ENCODE results near the gene TMEM191C.
A peak's percentile ranks its signal among the peaks of the same experiment; 100 is the strongest.
"Not testable (repeated sequence)": the region's sequence is repeated elsewhere in the genome, so short reads cannot be mapped to it uniquely, and the experiment has no call there.

The TMEM191C gene

GRCh38 chr22:21467337-21468193, at the start of gene TMEM191C:
Gene TMEM191C (plus strand): TSS chr22:21467387. CDS start chr22:21467460, 73 bp downstream.
- CTCF ChIA-PET; POLR2A ChIA-PET; DNase-seq (ENCODE audit: low read depth, low spot score): not testable (repeated sequence)
- H3K4me3 ChIP-seq (ENCODE audit: low read depth, low read length) = peak within 1 kb of the TSS; percentile 57

- DNase-seq (ENCODE audit: low read depth, low spot score); POLR2A ChIA-PET; CTCF ChIA-PET: not testable (repeated sequence)
- peak overlapping the region; percentile 54 for H3K4me3 ChIP-seq (ENCODE audit: low read depth, low read length)
Measured at GRCh38 chr22:21417853-21418252, 49.3 kb upstream of the TMEM191C start.

GRCh38 chr22:21418974-21419638, 48.1 kb upstream of the TMEM191C start:
- H3K4me3 ChIP-seq (ENCODE audit: low read depth, low read length); CTCF ChIA-PET; DNase-seq (ENCODE audit: low read depth, low spot score); POLR2A ChIA-PET: not testable (repeated sequence)

- CTCF ChIA-PET; H3K4me3 ChIP-seq (ENCODE audit: low read depth, low read length): not testable (repeated sequence)
Measured at GRCh38 chr22:21420180-21420763, 46.9 kb upstream of the TMEM191C start.

GRCh38 chr22:21424084-21424709, 43.0 kb upstream of the TMEM191C start:
- CTCF ChIA-PET; H3K4me3 ChIP-seq (ENCODE audit: low read depth, low read length); POLR2A ChIA-PET; DNase-seq (ENCODE audit: low read depth, low spot score): not testable (repeated sequence)

More at GRCh38 chr22:21420180-21420763, 46.9 kb upstream of the TMEM191C start:
- DNase-seq (ENCODE audit: low read depth, low spot score); POLR2A ChIA-PET: not testable (repeated sequence)

GRCh38 chr22:21434378-21435233, 32.6 kb upstream of the TMEM191C start:
- DNase-seq (ENCODE audit: low read depth, low spot score); POLR2A ChIA-PET; CTCF ChIA-PET: not testable (repeated sequence)

GRCh38 chr22:21435998-21436810, 31.0 kb upstream of the TMEM191C start:
- POLR2A ChIA-PET; DNase-seq (ENCODE audit: low read depth, low spot score); CTCF ChIA-PET; H3K4me3 ChIP-seq (ENCODE audit: low read depth, low read length): not testable (repeated sequence)

More at GRCh38 chr22:21434378-21435233, 32.6 kb upstream of the TMEM191C start:
- not testable (repeated sequence) for H3K4me3 ChIP-seq (ENCODE audit: low read depth, low read length)

GRCh38 chr22:21438013-21438412, 29.2 kb upstream of the TMEM191C start:
- POLR2A ChIA-PET; CTCF ChIA-PET; DNase-seq (ENCODE audit: low read depth, low spot score); H3K4me3 ChIP-seq (ENCODE audit: low read depth, low read length): not testable (repeated sequence)

GRCh38 chr22:21440018-21440636, 27.1 kb upstream of the TMEM191C start:
- H3K4me3 ChIP-seq (ENCODE audit: low read depth, low read length); POLR2A ChIA-PET; DNase-seq (ENCODE audit: low read depth, low spot score); CTCF ChIA-PET: not testable (repeated sequence)

- DNase-seq (ENCODE audit: low read depth, low spot score); H3K4me3 ChIP-seq (ENCODE audit: low read depth, low read length); POLR2A ChIA-PET; CTCF ChIA-PET: not testable (repeated sequence)
Measured at GRCh38 chr22:21440676-21441075, 26.5 kb upstream of the TMEM191C start.

- POLR2A ChIA-PET; H3K4me3 ChIP-seq (ENCODE audit: low read depth, low read length); DNase-seq (ENCODE audit: low read depth, low spot score); CTCF ChIA-PET: not testable (repeated sequence)
Measured at GRCh38 chr22:21441170-21441569, 26.0 kb upstream of the TMEM191C start.

GRCh38 chr22:21442123-21442522, 25.1 kb upstream of the TMEM191C start:
- POLR2A ChIA-PET; H3K4me3 ChIP-seq (ENCODE audit: low read depth, low read length); CTCF ChIA-PET; DNase-seq (ENCODE audit: low read depth, low spot score): not testable (repeated sequence)

GRCh38 chr22:21442646-21443045, 24.5 kb upstream of the TMEM191C start:
- CTCF ChIA-PET; H3K4me3 ChIP-seq (ENCODE audit: low read depth, low read length); DNase-seq (ENCODE audit: low read depth, low spot score); POLR2A ChIA-PET: not testable (repeated sequence)

Measured in AG04449 (cell line).